GM12864 (cell line): ENCODE measurements around the gene PRPF40A.

Experiments
- DNase-seq: peaks from one replicate; pipeline ENCODE4 v3.0.0-alpha.2; 2011; ENCODE audit warnings: low read depth
- H3K4me3 ChIP-seq: 2 replicates; pipeline ENCODE4 v1.5.1; 2011; ENCODE audit warnings: mild to moderate bottlenecking, low read depth, low read length, control low read depth
- CTCF ChIP-seq: IDR thresholded peaks from 2 replicates; pipeline ENCODE4 v1.5.1; 2011; ENCODE audit warnings: low read depth, mild to moderate bottlenecking, moderate library complexity, low read length, control low read depth, inconsistent platforms; ENCODE audit errors: missing control alignments

Gene PRPF40A

GRCh38 chr2:152630466-152630865 is 86.8 kb downstream of the PRPF40A start:
- DNase-seq, result no peak
- TF ChIP-seq CTCF, result no peak
- no peak overlapping the region for H3K4me3 ChIP-seq

GRCh38 chr2:152629202-152629601 is 88.1 kb downstream of the PRPF40A start:
- no peak overlapping the region for H3K4me3 ChIP-seq
- TF ChIP-seq CTCF, result no peak
- no peak for DNase-seq

- DNase-seq, result peak; percentile 7
- peak; percentile 42 for TF ChIP-seq CTCF
- no peak overlapping the region for H3K4me3 ChIP-seq
Measured at GRCh38 chr2:152627351-152627957, 89.8 kb downstream of the PRPF40A start.

DNA sequence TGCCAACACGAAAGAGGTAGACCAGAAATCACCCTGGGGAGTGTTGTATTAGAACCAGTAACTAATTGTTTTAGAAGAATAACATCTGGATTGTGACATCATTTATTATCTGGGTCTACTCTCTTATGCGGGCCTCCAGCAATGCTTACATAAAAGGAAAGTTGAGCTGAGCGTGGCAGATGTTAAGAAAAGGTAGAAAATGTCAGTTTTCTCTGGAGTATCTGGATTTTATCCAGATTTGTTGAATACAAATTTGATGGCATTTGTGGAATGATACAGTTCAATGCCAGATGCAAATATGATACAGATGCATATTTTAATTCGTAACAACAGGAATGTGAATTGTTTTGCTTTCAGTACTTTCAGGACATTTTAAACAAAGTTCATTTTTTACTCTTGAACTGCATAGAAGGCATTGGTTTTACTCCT is 90.3 kb downstream of the PRPF40A start:
- DNase-seq, result no peak
- no peak overlapping the region for H3K4me3 ChIP-seq
- no peak for TF ChIP-seq CTCF

- no peak for TF ChIP-seq CTCF
- no peak for DNase-seq
- H3K4me3 ChIP-seq, result no peak overlapping the region
Measured at GRCh38 chr2:152624805-152625204, 92.5 kb downstream of the PRPF40A start.

DNA sequence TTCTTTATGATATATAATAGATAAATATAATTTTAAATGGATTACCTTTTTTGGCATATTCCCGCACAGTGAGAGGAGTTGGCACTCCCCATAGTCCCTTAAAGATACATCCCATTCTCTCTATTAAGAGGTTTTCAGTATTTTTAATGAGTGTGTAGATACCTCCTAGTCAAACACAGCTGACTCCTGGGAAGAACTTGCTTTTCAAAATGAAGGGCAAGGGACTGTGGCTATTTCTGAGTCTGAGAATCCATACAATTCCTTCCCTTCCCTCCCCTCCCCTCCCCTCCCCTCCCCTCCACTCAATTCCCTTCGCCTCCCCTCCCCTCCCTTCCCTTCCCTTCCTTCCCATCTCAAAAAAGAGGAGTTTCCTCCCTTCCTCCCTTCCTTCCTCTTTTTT is 93.5 kb downstream of the PRPF40A start:
- TF ChIP-seq CTCF, result no peak
- no peak overlapping the region for H3K4me3 ChIP-seq
- DNase-seq, result no peak

- no peak for DNase-seq
- no peak overlapping the region for H3K4me3 ChIP-seq
Measured at GRCh38 chr2:152623076-152623740, 94.1 kb downstream of the PRPF40A start.

More at GRCh38 chr2:152623076-152623740, 94.1 kb downstream of the PRPF40A start:
- TF ChIP-seq CTCF, result no peak
